IMR-90 (cell line): ENCODE data around the gene PRDM15. TPM values are rescaled to one million over a fixed set of nuclear protein-coding genes. Genes with fewer than 3 reads are reported as not detected.

Source experiments
- ATAC-seq: fragments of 200-7000 bp; cut with Tn5 transposase; 2 replicates; pipeline ENCODE4 v1.9.1; 2020; ENCODE audit warnings: low read depth, mild to moderate bottlenecking, moderate library complexity
- BruUV-seq: library from RNA; stranded (reverse); fragments of 400-500 nt; replicated peaks from 2 replicates; lab custom pipeline; 2021; lab: Mats Ljungman, UMichigan
- CTCF ChIA-PET: fragments of 300-600 bp; formaldehyde crosslinking; extraction: SDS; loops from one replicate; lab custom pipeline; 2021; ENCODE audit warnings: antibody characterized with exemption; lab: Yijun Ruan, JAX
- POLR2A ChIA-PET: fragments of 300-600 bp; sonication (Branson Sonifier 250); formaldehyde crosslinking; loops from one replicate; lab custom pipeline; 2022; ENCODE audit warnings: antibody characterized with exemption; ENCODE audit not compliant: unreplicated experiment; lab: Charles Lee
- DNase-seq: peaks from one replicate; pipeline ENCODE4 v3.0.0; 2013
- H2AFZ ChIP-seq: replicated peaks from 2 replicates; pipeline ENCODE3; 2013; ENCODE audit warnings: low read length, mild to moderate bottlenecking; ENCODE audit not compliant: poor library complexity
- H2AK5ac ChIP-seq: 2 replicates; pipeline ENCODE4 v1.6.1; 2013; ENCODE audit warnings: low read depth, low read length, inconsistent platforms
- H2AK9ac ChIP-seq: replicated peaks from 2 replicates; pipeline ENCODE3; 2013; ENCODE audit warnings: mild to moderate bottlenecking, low read depth, low read length, moderate library complexity; ENCODE audit not compliant: poor library complexity
- H2BK120ac ChIP-seq: 2 replicates; pipeline ENCODE4 v1.6.1; 2013; ENCODE audit warnings: low read depth, low read length, inconsistent platforms
- H2BK15ac ChIP-seq: 3 replicates; pipeline ENCODE4 v1.6.1; 2013; ENCODE audit warnings: low read depth, low read length, inconsistent platforms
- H2BK20ac ChIP-seq: 2 replicates; pipeline ENCODE4 v1.6.1; 2013; ENCODE audit warnings: low read depth, mild to moderate bottlenecking, inconsistent platforms, low read length, moderate library complexity
- H2BK5ac ChIP-seq: 2 replicates; pipeline ENCODE4 v1.6.1; 2013; ENCODE audit warnings: mild to moderate bottlenecking, low read depth, low read length, inconsistent platforms; ENCODE audit not compliant: poor library complexity, severe bottlenecking
- H3K14ac ChIP-seq: replicated peaks from 2 replicates; pipeline ENCODE4 v1.6.1; 2013; ENCODE audit warnings: low read depth, low read length, inconsistent platforms
- H3K18ac ChIP-seq: 2 replicates; pipeline ENCODE4 v1.6.1; 2013; ENCODE audit warnings: low read depth, low read length, control low read depth
- H3K23ac ChIP-seq: 2 replicates; pipeline ENCODE4 v1.6.1; 2013; ENCODE audit warnings: low read depth, low read length, inconsistent platforms
- H3K27ac ChIP-seq: 2 replicates; pipeline ENCODE4 v1.5.1; 2013; ENCODE audit warnings: mild to moderate bottlenecking, control low read depth, low read length; ENCODE audit not compliant: insufficient read depth
- H3K27me3 ChIP-seq: 2 replicates; pipeline ENCODE4 v1.6.1; 2013; ENCODE audit warnings: low read length; ENCODE audit not compliant: control insufficient read depth, insufficient read depth
- H3K36me3 ChIP-seq: 2 replicates; pipeline ENCODE4 v1.6.1; 2013; ENCODE audit warnings: low read length, mixed read lengths; ENCODE audit not compliant: control insufficient read depth, insufficient read depth
- H3K4ac ChIP-seq: 2 replicates; pipeline ENCODE4 v1.6.1; 2013; ENCODE audit warnings: low read depth, low read length, inconsistent platforms
- H3K4me1 ChIP-seq: 2 replicates; pipeline ENCODE4 v1.6.1; 2013; ENCODE audit warnings: low read length, mixed read lengths; ENCODE audit not compliant: control insufficient read depth, insufficient read depth
- H3K4me2 ChIP-seq: 2 replicates; pipeline ENCODE4 v1.6.1; 2013; ENCODE audit warnings: low read depth, mild to moderate bottlenecking, control low read depth, low read length, moderate library complexity
- H3K4me3 ChIP-seq: 2 replicates; pipeline ENCODE4 v1.5.1; 2013; ENCODE audit warnings: low read depth, mild to moderate bottlenecking, control low read depth, low read length, moderate library complexity; ENCODE audit not compliant: insufficient read depth
- H3K56ac ChIP-seq: 2 replicates; pipeline ENCODE4 v1.6.1; 2013; ENCODE audit warnings: low read length, inconsistent platforms; ENCODE audit not compliant: insufficient read depth; ENCODE audit errors: extremely low read depth
- H3K79me1 ChIP-seq, 2 experiments: 2 replicates each; pipeline ENCODE4 v1.6.1; 2013; ENCODE audit warnings: low read length in 2 of 2, inconsistent platforms in 1 of 2, low read depth in 1 of 2
- H3K9ac ChIP-seq: 2 replicates; pipeline ENCODE4 v1.6.1; 2013; ENCODE audit warnings: low read depth, low read length, control low read depth
- H3K9me1 ChIP-seq: 2 replicates; pipeline ENCODE4 v1.6.1; 2013; ENCODE audit warnings: low read length, inconsistent platforms; ENCODE audit not compliant: insufficient read depth
- H3K9me3 ChIP-seq: 2 replicates; pipeline ENCODE4 v1.6.1; 2013; ENCODE audit warnings: low read length; ENCODE audit not compliant: control insufficient read depth, insufficient read depth
- H4K20me1 ChIP-seq: 2 replicates; pipeline ENCODE4 v1.6.1; 2013; ENCODE audit warnings: low read length, inconsistent platforms; ENCODE audit not compliant: insufficient read depth
- H4K5ac ChIP-seq: 2 replicates; pipeline ENCODE4 v1.6.1; 2013; ENCODE audit warnings: mild to moderate bottlenecking, low read depth, low read length, control low read depth
- H4K8ac ChIP-seq, 2 experiments: 2 replicates each; pipeline ENCODE4 v1.6.1; 2013; ENCODE audit warnings: low read depth in 2 of 2, low read length in 2 of 2, control low read depth in 1 of 2, inconsistent platforms in 1 of 2
- H4K91ac ChIP-seq: 2 replicates; pipeline ENCODE4 v1.6.1; 2013; ENCODE audit warnings: low read depth, low read length, inconsistent platforms; ENCODE audit not compliant: insufficient read depth
- BHLHE40 ChIP-seq: fragments of 150-350 bp; IDR thresholded peaks from 2 replicates; pipeline ENCODE4 v1.6.1; 2016; ENCODE audit warnings: mild to moderate bottlenecking, low read depth, low read length
- FOS ChIP-seq: fragments of 150-350 bp; IDR thresholded peaks from 2 replicates; pipeline ENCODE4 v1.6.1; 2016; ENCODE audit warnings: low read depth, low read length
- MAFK ChIP-seq: IDR thresholded peaks from 2 replicates; pipeline ENCODE4 v1.6.1; 2012; ENCODE audit warnings: low read depth, low read length, improper control_type of control experiment
- NFE2L2 ChIP-seq: fragments of 150-350 bp; IDR thresholded peaks from 2 replicates; pipeline ENCODE4 v1.6.1; 2016; ENCODE audit warnings: low read depth, mild to moderate bottlenecking, low read length
- RAD21 ChIP-seq: IDR thresholded peaks from 2 replicates; pipeline ENCODE4 v1.6.1; 2012; ENCODE audit warnings: low read length, improper control_type of control experiment
- RFX5 ChIP-seq: IDR thresholded peaks from 2 replicates; pipeline ENCODE4 v1.8.0; 2012; ENCODE audit warnings: low read depth, mild to moderate bottlenecking, low read length, moderate library complexity
- SMC3 ChIP-seq: fragments of 150-350 bp; IDR thresholded peaks from 2 replicates; pipeline ENCODE4 v1.6.1; 2016; ENCODE audit warnings: low read depth, mild to moderate bottlenecking, antibody characterized with exemption, low read length, moderate library complexity
- USF2 ChIP-seq: fragments of 150-350 bp; IDR thresholded peaks from 2 replicates; pipeline ENCODE4 v1.6.1; 2017; ENCODE audit warnings: mild to moderate bottlenecking, antibody characterized with exemption, low read length, low read depth
- WGBS, 2 experiments: methylation state at CpG; one replicate each; pipeline versions ENCODE4 v1.1.5 to v1.1.7; 2013; ENCODE audit warnings: missing lambda C conversion rate in 2 of 2; ENCODE audit not compliant: insufficient read length in 1 of 2; ENCODE audit errors: extremely low coverage in 2 of 2; 5-methylcytosine and 5-hydroxymethylcytosine counted together
- dilution Hi-C: fragments of 300-500 bp; cut with HindIII; formaldehyde crosslinking; loops from one replicate; pipeline ENCODE4 v1.14.3; 2018; ENCODE audit warnings: low sequenced_read_pairs; ENCODE audit not compliant: unreplicated experiment
- in situ Hi-C: fragments of 300-500 bp; cut with MboI; formaldehyde crosslinking; loops from 3 replicates; pipeline ENCODE4 v1.14.3; 2019; ENCODE audit warnings: low sequenced_read_pairs, inconsistent platforms, mixed read lengths
- intact Hi-C: fragments of 100-400 bp; cut with micrococcal nuclease; formaldehyde crosslinking; loops from 2 replicates; pipeline ENCODE4 v1.10.0; 2022
- polyA plus RNA-seq, 3 experiments: library from polyadenylated mRNA; depleted of rRNA; stranded (reverse); fragments of >200 nt; gene quantifications; 2 replicates each; pipeline ENCODE4 v1.2.3, GENCODE V29; 2012; ENCODE audit warnings: low replicate concordance in 1 of 3
- total RNA-seq: library from RNA; depleted of rRNA; stranded (reverse); fragments of >200 nt; gene quantifications from 2 replicates; pipeline ENCODE4 v1.2.3, GENCODE V29; 2012
- TF ChIP-seq, protein P1 (sequence below): fragments of 150-350 bp; IDR thresholded peaks from 2 replicates; pipeline ENCODE4 v1.6.1; 2016; ENCODE audit warnings: low read depth, mild to moderate bottlenecking, low read length, moderate library complexity, borderline replicate concordance

The PRDM15 gene
- total and polyA plus RNA-seq, 2 of the 4 experiments (the other 2 are of a cell fraction) = 7.3 to 8.8 TPM

- Histone ChIP-seq H3K27ac (no peak overlapping the region), H4K8ac (no peak overlapping the region), H3K4me1 (no peaks in the 10 kb centered on the region), H3K4me2 (no peak overlapping the region), H3K56ac (no peak overlapping the region), H3K79me1 (no peaks in the 10 kb centered on the region), H2BK5ac (no peak overlapping the region), H2BK20ac (no peak overlapping the region), H3K9me1 (no peaks in the 10 kb centered on the region), H2AK5ac (no peak overlapping the region), H3K4ac (no peak overlapping the region), H2AFZ (no peak overlapping the region), H4K5ac (no peak overlapping the region), H2BK120ac (no peak overlapping the region), H3K14ac (no peak overlapping the region), H3K18ac (no peak overlapping the region), H3K27me3 (peaks cover 78% of the 10 kb centered on the region), H4K20me1 (no peaks in the 10 kb centered on the region), H3K36me3 (no peaks in the 10 kb centered on the region), H4K91ac (no peak overlapping the region), H3K4me3 (no peak overlapping the region), H3K23ac (no peak overlapping the region), H2BK15ac (no peak overlapping the region), H3K9ac (no peak overlapping the region), H2AK9ac (no peak overlapping the region), H3K9me3 (0 out of 2 replicates have a peak, but pooled peaks cover under 1% of the 10 kb centered on the region)
- CTCF ChIA-PET = interaction anchor here (0.6 to 6.9 kb wide), 4 partner anchors 11 to 519 kb away, joined by 3 to 61 read pairs (median 6); no protein-coding TSS in a partner anchor
- DNase-seq (no peak), ATAC-seq (no peak)
- POLR2A ChIA-PET = no interaction called here
- no TSS peak for BruUV-seq
- no peak for TF ChIP-seq RAD21
- TF ChIP-seq BHLHE40 = no peak
- no peak for TF ChIP-seq USF2
- no peak for TF ChIP-seq RFX5
- TF ChIP-seq FOS = no peak
- no peak for TF ChIP-seq NFE2L2
- no peak for TF ChIP-seq MAFK
- TF ChIP-seq, protein P1, sequence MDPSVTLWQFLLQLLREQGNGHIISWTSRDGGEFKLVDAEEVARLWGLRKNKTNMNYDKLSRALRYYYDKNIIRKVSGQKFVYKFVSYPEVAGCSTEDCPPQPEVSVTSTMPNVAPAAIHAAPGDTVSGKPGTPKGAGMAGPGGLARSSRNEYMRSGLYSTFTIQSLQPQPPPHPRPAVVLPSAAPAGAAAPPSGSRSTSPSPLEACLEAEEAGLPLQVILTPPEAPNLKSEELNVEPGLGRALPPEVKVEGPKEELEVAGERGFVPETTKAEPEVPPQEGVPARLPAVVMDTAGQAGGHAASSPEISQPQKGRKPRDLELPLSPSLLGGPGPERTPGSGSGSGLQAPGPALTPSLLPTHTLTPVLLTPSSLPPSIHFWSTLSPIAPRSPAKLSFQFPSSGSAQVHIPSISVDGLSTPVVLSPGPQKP = no peak
- TF ChIP-seq SMC3 = no peak
- in situ Hi-C loops (loop anchor here (25.0 kb wide), 1 partner anchor 487 kb away; no protein-coding TSS in a partner anchor), dilution Hi-C loops (no loop called here), intact Hi-C loops (no loop called here)
- no CpG with 5 or more reads among the region's 10 CpGs for whole genome bisulfite sequencing, 2 experiments
Measured at GRCh38 chr21:41774467-41775148, 104.5 kb downstream of the PRDM15 start.
